ENCODE results near the gene GAB4. TPM values are rescaled to one million over a fixed set of nuclear protein-coding genes. Genes with fewer than 3 reads are reported as not detected.

GAB4 gene
- total and polyA plus RNA-seq, 2 of the 8 experiments (the other 6 are each of a cell fraction or from before 2014, with no cell fraction given): 0.03 to 0.17 TPM

DNA sequence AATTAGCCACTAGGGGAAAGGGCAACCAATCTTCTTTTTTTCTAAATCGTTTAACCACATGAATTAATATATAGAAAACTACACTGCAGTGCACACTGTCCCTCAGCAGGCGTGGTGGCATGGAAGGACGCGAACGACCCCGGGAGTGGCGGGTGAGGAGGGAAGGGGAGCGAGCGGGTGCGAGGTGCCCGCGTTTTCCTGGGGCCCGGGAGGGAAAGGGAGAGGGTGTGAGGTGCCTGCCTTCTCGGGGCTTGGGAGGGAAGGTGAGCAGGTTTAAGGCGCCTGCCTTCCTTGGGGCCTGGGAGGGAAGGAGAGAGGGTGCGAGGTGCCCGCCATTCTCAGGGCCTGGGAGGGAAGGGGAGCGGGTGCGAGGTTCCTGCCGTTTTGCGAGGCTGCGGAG is 765 bp downstream of the GAB4 start:
- no peak overlapping the region for H2AK5ac ChIP-seq (ENCODE audit: low read depth, low read length)
- no peak overlapping the region for H3K4ac ChIP-seq (replicated peaks; ENCODE audit: insufficient read length, low read depth, low read length)
- no peaks in the 10 kb centered on the region for H3K79me2 ChIP-seq (ENCODE audit: control insufficient read depth in 1 of 2, insufficient read depth in 2 of 2, low read length in 2 of 2)
- H4K91ac ChIP-seq (replicated peaks; ENCODE audit: insufficient read length, low read length): no peak overlapping the region
- TF ChIP-seq SP1 (IDR thresholded peaks at IDR 0.05; ENCODE audit: low read depth, low read length) (no peak), RAD21 (IDR thresholded peaks at IDR 0.05 in 1 of 2, conservative IDR thresholded peaks at IDR 0.05 in 1 of 2; ENCODE audit: low read depth in 2 of 2, low read length in 2 of 2) (no peak)
- TF ChIP-seq, protein P1, sequence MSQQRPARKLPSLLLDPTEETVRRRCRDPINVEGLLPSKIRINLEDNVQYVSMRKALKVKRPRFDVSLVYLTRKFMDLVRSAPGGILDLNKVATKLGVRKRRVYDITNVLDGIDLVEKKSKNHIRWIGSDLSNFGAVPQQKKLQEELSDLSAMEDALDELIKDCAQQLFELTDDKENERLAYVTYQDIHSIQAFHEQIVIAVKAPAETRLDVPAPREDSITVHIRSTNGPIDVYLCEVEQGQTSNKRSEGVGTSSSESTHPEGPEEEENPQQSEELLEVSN (IDR thresholded peaks at IDR 0.05): peak; percentile 54; the same call in 1 of the 2 replicates
- H3K14ac ChIP-seq (ENCODE audit: insufficient read length): no peak overlapping the region
- no peaks in the 10 kb centered on the region for H3K36me3 ChIP-seq (ENCODE audit: control insufficient read depth in 2 of 4, insufficient read depth in 4 of 4, low read length in 3 of 4)
- H3K23ac ChIP-seq (ENCODE audit: insufficient read length): no peak overlapping the region
- H4K5ac ChIP-seq (ENCODE audit: insufficient read length, low read depth, low read length): no peak overlapping the region
- WGBS, 2 experiments (ENCODE audit: extremely low coverage in 1 of 2, insufficient coverage in 1 of 2, insufficient read length in 1 of 2, insufficient replicate concordance in 2 of 2, low coverage in 1 of 2, low lambda C conversion rate in 2 of 2, missing lambda C conversion rate in 1 of 2): 80% methylated on average over 15 of the region's 22 CpGs; no CpG with 5 or more reads in 1 of the 2 experiments
- ChIA-PET CTCF (ENCODE audit: partially characterized antibody) (no interaction called here), POLR2A (ENCODE audit: partially characterized antibody) (no interaction called here)
- FAIRE-seq (no peak), DNase-seq (ENCODE audit: low read depth in 1 of 2, low spot score in 2 of 2) (peak in 1 of 2 experiments; percentile 64)
- H3K9me3 ChIP-seq (ENCODE audit: insufficient read depth in 2 of 2, low read depth in 1 of 2, low read length in 1 of 2): peaks cover 7 to 31% of the 10 kb centered on the region in 2 experiments; a peak in 3 of 4 replicates
- H4K20me1 ChIP-seq (replicated peaks in 1 of 2; ENCODE audit: control insufficient read depth in 1 of 2, insufficient read depth in 2 of 2, low read length in 2 of 2): no peaks in the 10 kb centered on the region
- 0 out of 2 replicates have a peak overlapping the region, but pooled peaks have one; percentile 61 for H2BK20ac ChIP-seq (ENCODE audit: low read length)
- peaks cover 0 to 2% (median 0%) of the 10 kb centered on the region in 4 experiments; a peak in 1 of 7 replicates for H3K4me1 ChIP-seq (replicated peaks in 1 of 4; ENCODE audit: control insufficient read depth in 3 of 4, insufficient read depth in 4 of 4, low read length in 3 of 4)
- no peak overlapping the region for H2BK120ac ChIP-seq (replicated peaks; ENCODE audit: low read depth, low read length)
- H3K4me3 ChIP-seq (ENCODE audit: extremely low read depth in 1 of 4, insufficient read depth in 2 of 4, low read depth in 3 of 4, low read length in 4 of 4): peak overlapping the region in 2 of 4 experiments; percentile 21 to 40; a peak in 2 of 8 replicates
- no peaks in the 10 kb centered on the region for H3K79me1 ChIP-seq (ENCODE audit: low read depth, low read length)
- H3K23me2 ChIP-seq (ENCODE audit: low read depth, low read length): peaks cover 3% of the 10 kb centered on the region; the same call in 1 of the 2 replicates
- no peak overlapping the region; the same call in 1 of the 2 replicates for H2BK12ac ChIP-seq (ENCODE audit: low read depth, low read length)
- H3K9ac ChIP-seq (replicated peaks in 1 of 4; ENCODE audit: extremely low read depth in 1 of 4, low read depth in 3 of 4, low read length in 3 of 4): no peak overlapping the region
- H3K18ac ChIP-seq (ENCODE audit: extremely low read depth, low read length): no peak overlapping the region
- H3K4me2 ChIP-seq (ENCODE audit: insufficient read depth in 1 of 2, low read depth in 2 of 2, low read length in 2 of 2): peak overlapping the region in 1 of 2 experiments; percentile 31; a peak in 1 of 4 replicates
- H2AFZ ChIP-seq (ENCODE audit: low read length): no peak overlapping the region
- H2BK15ac ChIP-seq (ENCODE audit: low read length): no peak overlapping the region
- H4K8ac ChIP-seq (ENCODE audit: extremely low read depth, insufficient read depth, low read length): no peak overlapping the region
- no peak overlapping the region for H2BK5ac ChIP-seq (ENCODE audit: low read depth, low read length)
- no peak overlapping the region for H3K56ac ChIP-seq (replicated peaks; ENCODE audit: insufficient read length, low read depth, low read length)
- H3K27ac ChIP-seq (ENCODE audit: low read depth, low read length): no peak overlapping the region
- H3K27me3 ChIP-seq (replicated peaks in 1 of 4; ENCODE audit: control insufficient read depth in 3 of 4, extremely low read depth in 1 of 4, insufficient read depth in 3 of 4, low read length in 3 of 4): peaks cover 0 to 5% (median 3%) of the 10 kb centered on the region in 4 experiments; a peak in 2 of 7 replicates

Measured in H1 (cell line).